Astrocyte (in vitro differentiated cells and primary cell): ENCODE data around the gene MIR17HG. TPM values are rescaled to one million over a fixed set of nuclear protein-coding genes. Genes with fewer than 3 reads are reported as not detected.

Source experiments
- DNase-seq: peaks from one replicate; pipeline ENCODE4 v3.0.0-alpha.2; 2010; ENCODE audit warnings: low read depth
- FAIRE-seq: peaks from 2 replicates; lab custom pipeline; 2011; peaks lifted over from hg19 to GRCh38; lab: Jason Lieb, UNC
- H2AFZ ChIP-seq: 2 replicates; pipeline ENCODE4 v1.6.0; 2012; ENCODE audit warnings: low read depth, low read length, inconsistent platforms
- H3K27ac ChIP-seq: 2 replicates; pipeline ENCODE4 v1.5.1; 2011; ENCODE audit warnings: low read depth, low read length, inconsistent platforms
- H3K27me3 ChIP-seq: 2 replicates; pipeline ENCODE4 v1.6.0; 2011; ENCODE audit warnings: low read length, inconsistent platforms; ENCODE audit not compliant: insufficient read depth
- H3K36me3 ChIP-seq: 2 replicates; pipeline ENCODE4 v1.5.1; 2011; ENCODE audit warnings: low read length, inconsistent platforms; ENCODE audit not compliant: insufficient read depth
- H3K4me1 ChIP-seq: 2 replicates; pipeline ENCODE4 v1.5.1; 2011; ENCODE audit warnings: low read length, inconsistent platforms; ENCODE audit not compliant: insufficient read depth
- H3K4me2 ChIP-seq: 2 replicates; pipeline ENCODE4 v1.6.0; 2012; ENCODE audit warnings: low read length, inconsistent platforms
- H3K4me3 ChIP-seq: 2 replicates; pipeline ENCODE4 v1.5.1; 2011; ENCODE audit warnings: low read depth, mild to moderate bottlenecking, low read length, inconsistent platforms; ENCODE audit not compliant: insufficient read depth
- H3K79me2 ChIP-seq: 2 replicates; pipeline ENCODE4 v1.6.0; 2012; ENCODE audit warnings: mild to moderate bottlenecking, low read length, inconsistent platforms; ENCODE audit not compliant: insufficient read depth
- H3K9ac ChIP-seq: 2 replicates; pipeline ENCODE4 v1.6.0; 2012; ENCODE audit warnings: mild to moderate bottlenecking, low read length, inconsistent platforms
- H3K9me3 ChIP-seq: 2 replicates; pipeline ENCODE4 v1.5.1; 2012; ENCODE audit warnings: low read depth, mild to moderate bottlenecking, low read length, inconsistent platforms; ENCODE audit not compliant: insufficient read depth
- H4K20me1 ChIP-seq: 2 replicates; pipeline ENCODE4 v1.6.0; 2012; ENCODE audit warnings: low read length, inconsistent platforms; ENCODE audit not compliant: insufficient read depth
- H3K27ac Mint-ChIP-seq: one replicate; pipeline ENCODE4 v1.8.0; 2021; ENCODE audit warnings: mild to moderate bottlenecking, mixed read lengths; ENCODE audit not compliant: unreplicated experiment
- H3K27me3 Mint-ChIP-seq: one replicate; pipeline ENCODE4 v1.8.0; 2021; ENCODE audit warnings: low read depth, mixed read lengths; ENCODE audit not compliant: unreplicated experiment
- H3K36me3 Mint-ChIP-seq: one replicate; pipeline ENCODE4 v1.8.0; 2021; ENCODE audit warnings: low read depth, mixed read lengths; ENCODE audit not compliant: unreplicated experiment
- H3K4me1 Mint-ChIP-seq: one replicate; pipeline ENCODE4 v1.8.0; 2021; ENCODE audit warnings: low read depth, mixed read lengths; ENCODE audit not compliant: unreplicated experiment
- H3K4me3 Mint-ChIP-seq: one replicate; pipeline ENCODE4 v1.8.0; 2021; ENCODE audit warnings: mild to moderate bottlenecking, moderate library complexity, mixed read lengths; ENCODE audit not compliant: unreplicated experiment
- H3K9me3 Mint-ChIP-seq: one replicate; pipeline ENCODE4 v1.8.0; 2021; ENCODE audit warnings: mild to moderate bottlenecking, mixed read lengths; ENCODE audit not compliant: unreplicated experiment
- EZH2 ChIP-seq: IDR thresholded peaks from 2 replicates; pipeline ENCODE4 v1.6.1; 2012; ENCODE audit warnings: mild to moderate bottlenecking, low read length, inconsistent platforms; ENCODE audit not compliant: insufficient read depth
- total RNA-seq: library from RNA; stranded (reverse); gene quantifications from 2 replicates; pipeline ENCODE4 v1.2.1, GENCODE V29; 2021
- TF ChIP-seq, protein P1 (sequence below): IDR thresholded peaks from 2 replicates; pipeline ENCODE4 v1.5.1; 2011; ENCODE audit warnings: low read depth, mild to moderate bottlenecking, inconsistent platforms, low read length, moderate library complexity; ENCODE audit not compliant: insufficient read depth

The MIR17HG gene
- total RNA-seq, 1 donor from 2014 or later = 6.3 TPM

- Histone ChIP-seq H3K4me2 (peak overlapping the region; percentile 94), H4K20me1 (peaks cover 33% of the 10 kb centered on the region), H3K27ac (peak overlapping the region; percentile 74), H3K4me3 (peak overlapping the region; percentile 80), H3K36me3 (peaks cover 16% of the 10 kb centered on the region), H3K9ac (peak overlapping the region; percentile 81), H2AFZ (peak overlapping the region; percentile 13), H3K4me1 (peaks cover 23% of the 10 kb centered on the region), H3K9me3 (no peaks in the 10 kb centered on the region), H3K27me3 (peaks cover 7% of the 10 kb centered on the region), H3K79me2 (peaks cover 45% of the 10 kb centered on the region)
- H3K4me3 Mint-ChIP-seq = no peak overlapping the region
- peak; percentile 26 for DNase-seq
- H3K27me3 Mint-ChIP-seq = peaks cover 3% of the 10 kb centered on the region
- peaks cover 22% of the 10 kb centered on the region for H3K4me1 Mint-ChIP-seq
- no peaks in the 10 kb centered on the region for H3K9me3 Mint-ChIP-seq
- H3K27ac Mint-ChIP-seq = no peak overlapping the region
- no peak for FAIRE-seq
- TF ChIP-seq EZH2 = no peak
- TF ChIP-seq, protein P1, sequence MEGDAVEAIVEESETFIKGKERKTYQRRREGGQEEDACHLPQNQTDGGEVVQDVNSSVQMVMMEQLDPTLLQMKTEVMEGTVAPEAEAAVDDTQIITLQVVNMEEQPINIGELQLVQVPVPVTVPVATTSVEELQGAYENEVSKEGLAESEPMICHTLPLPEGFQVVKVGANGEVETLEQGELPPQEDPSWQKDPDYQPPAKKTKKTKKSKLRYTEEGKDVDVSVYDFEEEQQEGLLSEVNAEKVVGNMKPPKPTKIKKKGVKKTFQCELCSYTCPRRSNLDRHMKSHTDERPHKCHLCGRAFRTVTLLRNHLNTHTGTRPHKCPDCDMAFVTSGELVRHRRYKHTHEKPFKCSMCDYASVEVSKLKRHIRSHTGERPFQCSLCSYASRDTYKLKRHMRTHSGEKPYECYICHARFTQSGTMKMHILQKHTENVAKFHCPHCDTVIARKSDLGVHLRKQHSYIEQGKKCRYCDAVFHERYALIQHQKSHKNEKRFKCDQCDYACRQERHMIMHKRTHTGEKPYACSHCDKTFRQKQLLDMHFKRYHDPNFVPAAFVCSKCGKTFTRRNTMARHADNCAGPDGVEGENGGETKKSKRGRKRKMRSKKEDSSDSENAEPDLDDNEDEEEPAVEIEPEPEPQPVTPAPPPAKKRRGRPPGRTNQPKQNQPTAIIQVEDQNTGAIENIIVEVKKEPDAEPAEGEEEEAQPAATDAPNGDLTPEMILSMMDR = no peak
- no peaks in the 10 kb centered on the region for H3K36me3 Mint-ChIP-seq
These were observed 764 bp downstream of the MIR17HG start for GRCh38 chr13:91347996-91348905.

DNA sequence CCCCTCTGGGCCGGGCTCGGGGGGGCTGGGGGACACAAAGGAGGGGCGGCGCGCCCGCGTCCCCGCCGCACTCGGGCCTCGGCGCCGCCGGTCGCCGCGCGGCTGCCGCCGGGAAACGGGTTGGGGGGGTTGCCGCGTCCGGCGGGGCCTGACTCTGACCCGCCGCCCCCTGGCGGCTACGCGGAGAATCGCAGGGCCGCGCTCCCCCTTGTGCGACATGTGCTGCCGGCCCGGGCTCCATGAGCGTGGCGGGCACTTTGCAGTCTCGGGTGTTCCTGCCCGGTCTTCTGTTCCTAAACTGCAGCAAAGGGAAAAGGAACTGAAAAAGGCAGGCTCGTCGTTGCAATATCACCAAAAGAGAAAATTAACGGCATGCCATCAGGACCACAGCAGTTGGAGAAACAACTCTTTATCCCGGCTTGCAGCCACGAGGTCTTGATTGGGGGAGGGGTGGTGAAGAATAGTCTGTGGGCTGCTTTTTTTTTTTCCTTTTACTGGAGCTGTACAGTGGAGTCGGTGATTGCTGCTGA lies 1.5 kb downstream of the MIR17HG start:
- Mint-ChIP-seq H3K4me3 (peak overlapping the region; percentile 95), H3K27ac (peak overlapping the region; percentile 93), H3K36me3 (no peaks in the 10 kb centered on the region), H3K4me1 (peaks cover 25% of the 10 kb centered on the region), H3K27me3 (peaks cover 3% of the 10 kb centered on the region), H3K9me3 (no peaks in the 10 kb centered on the region)
- TF ChIP-seq, protein P1 = peak; percentile 68
- no peak for TF ChIP-seq EZH2
- Histone ChIP-seq H3K4me1 (peaks cover 23% of the 10 kb centered on the region), H2AFZ (peak overlapping the region; percentile 68), H3K4me3 (peak overlapping the region; percentile 80), H3K79me2 (peaks cover 53% of the 10 kb centered on the region), H3K36me3 (peaks cover 24% of the 10 kb centered on the region), H3K27ac (peak overlapping the region; percentile 74), H3K4me2 (peak overlapping the region; percentile 83), H4K20me1 (peaks cover 40% of the 10 kb centered on the region), H3K9ac (peak overlapping the region; percentile 81), H3K9me3 (no peaks in the 10 kb centered on the region), H3K27me3 (peaks cover 7% of the 10 kb centered on the region)
- FAIRE-seq (no peak), DNase-seq (peak; percentile 53)
